ENCODE measurements around the gene TMEM119.
"Not testable (repeated sequence)": the region's sequence is repeated elsewhere in the genome, so short reads cannot be mapped to it uniquely, and the experiment has no call there.

The TMEM119 gene

DNA sequence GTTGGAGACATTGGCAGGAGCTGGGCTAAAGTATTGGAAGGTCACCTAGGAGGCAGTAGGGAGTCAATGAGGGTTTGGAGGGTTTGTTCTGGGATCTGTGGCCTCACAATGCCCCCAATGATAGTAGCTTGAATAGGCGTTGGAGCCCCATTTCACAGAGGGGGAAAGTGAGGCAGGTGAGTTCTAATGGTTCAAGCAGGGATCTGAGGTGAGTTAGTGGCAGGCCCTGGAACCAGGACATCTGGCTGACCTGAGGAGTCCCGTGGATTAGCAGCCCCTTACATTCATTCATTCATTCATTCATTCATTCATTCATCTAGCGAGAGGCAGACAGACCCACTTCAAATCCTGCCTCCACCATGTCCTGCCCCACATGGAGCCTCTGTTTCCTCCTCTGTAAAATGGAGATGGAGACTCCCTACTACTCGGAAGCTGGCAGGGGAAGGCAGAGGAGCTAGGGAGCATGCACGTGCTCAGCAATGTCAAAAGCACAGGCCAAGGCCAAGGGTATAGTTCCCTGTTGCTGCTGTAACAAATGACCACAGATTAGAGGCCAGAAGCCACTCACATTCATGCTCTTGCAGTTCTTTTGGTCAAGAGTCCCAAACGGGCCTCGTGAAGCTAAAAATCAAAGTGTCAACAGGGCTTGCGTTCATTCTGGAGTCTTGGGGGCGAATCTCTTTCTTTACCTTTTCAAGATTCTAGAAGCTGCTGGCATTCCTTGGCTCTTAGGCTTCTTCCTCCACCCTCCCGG, 2.2 kb upstream of the TMEM119 start:
- DNase-seq (ENCODE audit: low spot score) = no peak

DNA sequence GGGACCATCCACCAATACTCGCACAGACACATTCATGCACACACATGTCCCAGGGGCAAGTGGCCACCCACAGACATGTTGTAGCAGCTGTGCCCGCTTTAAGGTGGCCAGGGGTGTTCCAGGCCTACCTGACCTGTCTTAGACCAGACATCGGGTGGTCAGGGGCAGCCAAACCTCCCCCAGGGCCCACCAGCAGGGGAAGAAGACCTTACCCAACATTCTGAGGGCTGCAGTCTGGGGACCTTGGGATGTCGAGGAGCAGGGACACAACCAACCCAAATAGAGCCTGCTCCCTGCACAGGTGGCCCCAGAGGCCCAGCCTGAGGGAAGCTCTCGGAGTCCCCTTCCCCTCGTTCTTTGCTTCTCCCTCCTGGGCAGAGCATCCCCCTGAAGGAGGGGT, 1.7 kb upstream of the TMEM119 start:
- no peak for DNase-seq (ENCODE audit: low spot score)

DNA sequence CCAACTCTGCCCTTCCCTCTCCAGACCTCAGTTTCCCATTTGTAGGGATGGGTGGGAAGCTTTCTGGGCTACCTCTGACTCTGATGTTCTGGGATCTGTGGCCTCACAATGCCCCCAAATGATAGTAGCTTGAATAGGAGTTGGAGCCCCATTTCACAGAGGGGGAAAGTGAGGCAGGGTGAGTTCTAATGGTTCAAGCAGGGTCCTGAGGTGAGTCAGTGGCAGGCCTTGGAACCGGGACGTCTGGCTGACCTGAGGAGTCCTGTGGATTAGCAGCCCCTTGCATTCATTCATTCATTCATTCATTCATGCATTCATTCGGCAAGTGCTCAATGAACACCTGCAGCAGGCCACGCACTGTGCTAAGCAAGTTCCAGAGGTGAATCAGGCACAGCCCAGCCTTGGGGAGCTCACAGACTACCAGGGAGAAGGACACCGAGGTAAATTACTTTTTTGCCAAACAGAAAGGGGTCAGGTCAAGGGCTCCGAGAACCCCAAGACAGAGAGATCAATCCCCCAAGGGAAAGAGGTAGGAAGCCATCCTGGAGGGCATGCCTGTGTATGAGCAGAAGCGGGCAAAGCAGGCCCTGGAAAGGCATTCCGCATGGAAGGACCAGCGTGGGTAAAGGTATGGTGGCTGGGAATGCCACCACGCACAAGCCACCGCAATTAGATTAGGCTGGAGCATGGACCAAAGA, 818 bp upstream of the TMEM119 start:
- no peak for DNase-seq (ENCODE audit: low spot score)

DNA sequence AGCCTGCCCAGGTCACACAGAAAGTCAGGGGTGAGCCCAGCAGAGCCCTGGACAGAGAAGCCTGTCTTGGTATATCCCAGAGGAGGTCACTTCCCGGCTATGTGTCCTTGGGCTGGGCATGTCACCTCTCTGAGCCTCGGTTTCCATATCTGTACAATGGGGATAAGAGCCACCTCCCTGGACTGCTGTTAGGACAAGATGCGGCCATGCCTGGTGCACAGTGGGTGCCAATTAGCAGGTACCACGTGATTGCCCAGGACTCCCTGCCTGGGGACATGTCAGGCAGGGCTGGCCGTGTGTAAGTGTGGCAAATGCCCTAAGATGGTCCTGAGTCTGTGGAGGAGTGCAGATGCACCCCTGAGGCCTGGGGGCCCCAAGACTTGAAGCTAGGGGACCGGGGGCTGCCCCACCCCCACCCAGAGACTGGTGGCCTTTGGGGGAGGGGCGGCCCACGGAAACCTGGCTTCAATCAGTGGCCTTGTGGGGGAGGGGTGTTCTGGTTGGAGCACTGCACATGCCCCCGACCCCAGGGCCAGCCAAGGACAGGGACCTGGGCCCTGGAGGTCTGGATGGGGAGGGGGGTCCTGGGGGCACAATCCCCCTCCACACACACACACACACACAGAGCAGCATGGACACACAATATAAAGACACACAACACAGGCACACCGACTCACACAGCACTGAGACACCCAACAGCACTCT, 878 bp downstream of the TMEM119 start:
- DNase-seq (ENCODE audit: low spot score) = no peak

DNA sequence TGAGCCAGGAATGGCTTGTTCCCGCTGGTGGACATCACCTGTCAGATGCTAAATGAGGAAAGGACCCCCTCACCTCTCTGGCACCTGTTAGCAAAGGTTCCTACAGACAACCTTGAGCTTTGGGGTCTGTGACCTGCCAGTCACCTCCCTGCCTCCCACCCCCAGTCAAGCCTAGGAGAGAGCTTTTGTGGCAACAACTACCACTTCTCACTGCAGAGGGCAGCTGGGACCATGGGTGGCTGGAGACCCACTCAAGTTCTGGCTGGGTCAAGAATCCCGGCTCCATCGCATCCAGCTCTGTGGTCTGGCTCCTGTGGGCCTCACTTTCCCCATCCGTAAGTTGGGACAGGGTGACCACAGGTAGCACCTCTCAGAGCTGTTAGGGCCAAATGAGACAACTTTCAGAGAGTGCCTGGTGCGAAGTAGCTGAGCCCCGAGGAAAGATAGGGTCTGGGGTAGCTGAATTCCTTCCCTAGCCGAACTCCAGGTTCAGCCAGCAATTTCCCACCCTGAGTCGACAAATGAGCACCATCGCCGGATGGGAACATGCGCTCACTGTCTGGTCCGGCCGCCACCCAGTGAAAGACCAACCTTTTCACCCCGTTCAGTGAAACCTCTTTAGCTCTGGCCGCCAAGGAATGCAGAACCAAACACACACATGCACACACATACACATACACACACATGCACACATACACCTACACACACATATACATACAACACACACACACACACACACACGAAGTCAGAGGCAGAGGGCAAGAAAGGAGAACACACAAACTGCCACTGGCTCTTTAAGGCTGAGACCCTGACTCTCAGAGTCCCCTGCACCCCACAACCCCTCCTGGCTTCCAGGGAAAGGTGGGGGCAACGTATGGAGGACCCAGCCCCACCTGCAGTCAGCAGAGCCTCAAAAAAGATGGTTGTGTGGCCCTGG, 1.9 kb downstream of the TMEM119 start:
- no peak for DNase-seq (ENCODE audit: low spot score)

DNA sequence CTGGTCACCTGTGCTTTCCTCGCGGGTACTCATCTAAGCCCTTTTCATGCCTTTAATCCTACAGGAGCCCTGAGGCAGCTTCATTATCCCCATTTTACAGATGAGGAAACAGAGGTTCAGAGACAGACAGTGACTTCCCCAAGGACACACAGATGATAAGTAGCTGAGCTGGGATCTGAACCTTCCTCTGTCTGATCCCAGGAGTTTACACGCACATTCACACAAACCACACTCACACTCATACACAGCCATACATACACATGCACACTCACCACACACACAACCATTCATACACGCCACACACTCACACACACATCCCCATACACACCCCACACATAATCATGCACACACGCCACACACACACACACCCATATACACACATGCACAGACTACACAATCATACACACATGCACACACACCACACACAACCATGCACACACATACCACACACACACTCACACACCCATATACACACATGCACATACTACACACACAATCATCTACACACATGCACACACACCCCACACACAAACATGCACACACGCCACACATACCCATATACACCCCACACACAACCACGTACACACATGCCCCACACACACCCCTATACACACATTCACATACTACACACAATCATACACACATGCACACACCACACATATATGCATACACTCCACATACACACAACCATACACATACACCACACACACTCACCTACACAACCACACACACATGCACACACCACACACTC, 2.7 kb downstream of the TMEM119 start:
- no peak for DNase-seq (ENCODE audit: low spot score)

DNA sequence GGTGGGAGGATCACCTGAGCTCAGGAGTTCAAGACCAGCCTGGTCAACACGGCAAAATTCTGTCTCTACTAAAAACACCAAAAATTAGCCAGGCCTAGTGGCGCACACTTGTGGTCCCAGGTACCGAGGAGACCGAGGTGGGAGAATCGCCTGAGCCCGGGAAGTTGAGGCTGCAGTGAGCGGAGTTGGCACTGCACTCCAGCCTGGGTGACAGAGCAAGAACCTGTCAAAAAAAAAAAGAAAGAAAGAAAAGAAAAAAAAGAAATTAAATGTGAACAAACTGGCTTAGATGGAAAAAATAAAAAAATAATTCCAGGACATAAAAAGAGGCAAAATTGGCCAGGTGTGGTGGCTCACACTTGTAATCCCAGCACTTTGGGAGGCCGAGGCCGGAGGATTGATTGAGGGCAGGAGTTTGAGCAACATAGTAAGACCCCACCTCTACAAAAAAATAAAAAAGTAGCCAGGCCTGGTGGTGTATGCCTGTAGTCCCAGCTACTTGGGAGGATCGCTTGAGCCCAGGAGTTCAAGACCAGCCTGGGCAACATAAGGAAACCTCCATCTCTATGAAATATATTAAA, 3.5 kb downstream of the TMEM119 start:
- DNase-seq (ENCODE audit: low spot score) = no peak

DNA sequence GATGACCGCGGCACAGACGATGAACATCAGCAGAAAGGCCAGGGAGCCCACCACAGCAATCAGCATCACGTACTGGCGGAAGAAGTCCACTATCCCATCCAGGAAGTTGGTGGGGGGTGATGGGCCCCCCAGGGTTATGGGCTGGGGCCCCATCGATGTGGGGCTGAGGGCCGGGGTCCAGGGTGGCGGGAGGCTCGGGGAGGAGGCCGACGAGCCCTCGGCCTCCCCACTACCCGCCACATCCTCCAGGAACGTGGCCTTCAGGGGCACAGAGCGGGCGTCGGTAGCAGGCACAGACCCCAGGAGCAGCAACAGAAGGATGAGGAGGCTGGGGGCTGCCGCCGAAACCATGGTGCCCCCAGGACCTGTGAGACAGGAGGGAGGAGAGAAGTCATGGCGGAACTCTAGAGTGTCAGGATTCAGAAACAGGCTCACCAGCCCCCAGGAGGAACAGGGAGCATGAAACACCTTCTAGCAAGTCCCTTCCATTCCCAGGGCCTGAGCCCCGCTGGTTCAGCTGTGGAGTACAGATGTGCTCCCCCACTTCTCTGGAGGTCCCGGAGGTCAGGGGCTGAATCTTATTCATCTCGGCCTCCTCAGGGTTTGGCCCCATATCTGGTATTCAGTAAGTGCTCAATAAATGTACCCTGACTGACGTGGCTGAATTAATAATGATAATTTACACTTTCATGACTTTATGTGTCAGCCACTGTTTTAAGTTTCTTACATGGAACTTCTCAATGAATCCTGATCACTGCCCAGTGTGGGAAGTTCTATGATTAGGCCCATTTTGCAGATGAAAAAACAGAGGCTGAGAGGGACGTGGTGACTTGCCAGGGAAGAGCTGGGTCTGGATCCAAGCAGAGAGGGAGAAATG, 5.6 kb downstream of the TMEM119 start:
- DNase-seq (ENCODE audit: low spot score) = no peak

DNA sequence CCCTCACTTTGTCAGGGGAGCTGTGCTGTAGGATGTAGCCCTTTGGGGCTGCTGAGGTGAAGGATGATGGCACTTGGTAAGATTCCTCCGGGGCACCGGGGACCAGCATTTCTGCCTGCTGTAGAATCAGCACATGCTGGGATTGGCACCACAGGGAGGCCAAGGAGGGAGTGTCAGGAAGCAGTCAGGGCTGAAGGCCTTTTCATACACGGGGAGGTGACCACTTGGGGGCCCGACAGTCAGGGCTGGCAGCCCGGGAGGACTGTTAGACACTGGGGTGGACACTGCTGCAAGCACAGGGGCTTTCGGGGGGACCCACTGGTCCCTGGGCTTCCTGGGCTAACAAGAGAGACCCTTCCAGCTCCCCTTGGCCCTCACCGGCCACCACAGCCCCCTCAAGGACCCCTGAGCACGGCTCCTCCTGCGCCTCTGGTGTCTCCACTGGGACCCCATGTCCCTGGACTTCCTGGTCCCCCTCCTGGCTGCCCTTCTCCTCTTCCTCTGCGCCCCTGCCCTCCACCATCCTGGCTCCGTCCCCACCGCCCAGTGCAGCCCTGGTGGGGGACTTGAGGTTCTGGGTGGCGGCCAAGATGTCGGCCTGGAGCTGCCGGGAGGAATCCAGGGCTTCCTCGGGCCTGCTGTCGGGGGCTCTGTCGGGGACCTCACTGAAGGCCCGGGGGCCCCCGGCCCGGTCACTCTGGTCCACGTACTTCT, 6.5 kb downstream of the TMEM119 start:
- no peak for DNase-seq (ENCODE audit: low spot score)

DNA sequence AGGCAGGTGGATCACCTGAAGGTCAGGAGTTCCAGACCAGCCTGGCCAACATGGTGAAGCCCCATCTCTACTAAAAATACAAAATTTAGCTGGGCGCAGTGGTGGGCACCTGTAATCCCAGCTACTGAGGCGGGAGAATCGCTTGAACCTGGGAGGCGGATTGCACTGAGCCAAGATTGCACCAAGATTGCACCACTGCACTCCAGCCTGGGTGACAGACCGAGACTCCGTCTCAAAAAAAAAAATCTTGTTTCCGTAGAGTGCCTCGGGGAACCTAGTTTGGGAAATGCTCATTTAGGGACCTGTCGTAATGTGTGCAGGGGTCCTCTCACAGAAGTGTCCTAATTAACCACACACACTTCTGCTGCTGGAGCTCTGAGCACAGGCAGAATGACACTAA, 7.4 kb downstream of the TMEM119 start:
- DNase-seq (ENCODE audit: low spot score) = not testable (repeated sequence)

DNA sequence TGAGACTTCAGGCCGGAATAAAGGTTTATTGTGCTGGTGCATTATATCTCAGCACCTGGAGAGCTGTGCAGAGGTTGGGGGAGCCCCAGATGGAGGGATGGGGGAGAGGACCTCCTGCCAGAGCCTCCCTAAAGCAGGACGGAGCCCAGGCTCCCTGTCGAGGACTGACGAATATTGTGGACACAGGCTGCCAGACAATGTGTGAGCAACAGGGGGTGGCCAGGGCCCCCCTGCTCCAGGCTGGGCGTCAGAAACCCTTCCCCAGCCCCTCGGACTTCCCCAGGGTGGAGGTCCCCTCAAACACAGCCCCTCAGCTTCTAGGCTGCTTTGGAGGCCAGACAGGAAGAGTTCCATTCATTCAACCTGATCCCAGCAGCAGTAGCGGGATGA, 8.0 kb downstream of the TMEM119 start:
- no peak for DNase-seq (ENCODE audit: low spot score)

DNA sequence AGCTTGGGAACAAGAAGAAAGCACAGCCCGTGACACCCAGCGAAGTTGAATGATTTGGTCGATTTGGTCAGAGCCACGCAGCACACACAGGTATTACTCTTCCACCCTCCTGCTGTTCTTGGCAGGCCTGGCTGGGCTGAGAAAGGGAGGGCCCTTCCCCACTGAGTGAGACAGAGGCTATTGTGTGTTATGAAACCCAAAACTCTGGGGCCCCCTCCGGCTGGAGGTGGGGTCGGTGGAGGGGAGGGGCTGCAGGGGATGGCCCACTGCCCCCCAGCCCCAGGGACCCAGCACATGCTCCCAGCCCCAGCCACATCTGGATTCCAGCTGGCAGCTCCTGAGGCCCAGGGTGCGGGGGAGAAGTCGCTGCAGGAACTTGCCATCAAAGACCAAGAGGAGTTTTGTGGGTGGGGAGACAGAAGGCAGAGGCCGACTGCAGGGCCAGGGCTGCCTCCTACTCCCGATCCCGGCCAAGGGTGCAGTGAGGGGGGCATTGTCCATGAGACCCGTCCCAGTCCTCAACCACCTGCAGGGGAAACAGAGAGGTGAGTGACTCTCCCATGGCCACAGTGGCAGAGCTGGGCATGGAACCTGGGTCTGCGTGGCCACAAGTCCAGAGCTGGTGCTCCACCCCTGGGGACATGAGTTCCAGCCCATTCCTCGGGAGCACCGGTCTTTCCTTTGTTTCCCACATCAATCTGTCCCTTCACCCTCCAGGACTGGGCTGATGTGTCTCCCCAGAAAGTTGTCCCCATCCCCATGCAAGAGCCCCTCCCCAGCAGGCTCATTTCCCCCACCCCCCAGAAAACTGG, 8.7 kb downstream of the TMEM119 start:
- no peak for DNase-seq (ENCODE audit: low spot score)

DNA sequence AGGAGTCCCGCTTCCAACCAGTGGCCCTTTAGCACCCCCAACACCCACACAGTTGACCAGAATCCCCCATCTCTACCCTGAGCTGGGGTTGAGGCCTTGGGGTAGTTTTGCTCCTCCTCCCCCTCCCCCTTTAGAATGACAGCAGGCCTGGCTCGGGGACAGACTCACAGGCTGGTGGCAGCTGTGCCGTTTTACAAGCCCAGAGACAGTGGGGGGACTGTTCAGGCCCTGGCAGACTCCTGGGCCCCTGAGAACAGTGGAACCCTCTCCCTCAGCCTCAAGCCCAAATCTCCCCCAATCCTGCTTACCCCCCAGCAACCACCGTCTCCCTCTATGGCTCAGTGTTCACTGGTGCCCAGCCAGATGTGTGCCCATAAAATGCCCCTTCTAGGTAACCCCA, 10.1 kb downstream of the TMEM119 start:
- DNase-seq (ENCODE audit: low spot score) = peak; percentile 70

DNA sequence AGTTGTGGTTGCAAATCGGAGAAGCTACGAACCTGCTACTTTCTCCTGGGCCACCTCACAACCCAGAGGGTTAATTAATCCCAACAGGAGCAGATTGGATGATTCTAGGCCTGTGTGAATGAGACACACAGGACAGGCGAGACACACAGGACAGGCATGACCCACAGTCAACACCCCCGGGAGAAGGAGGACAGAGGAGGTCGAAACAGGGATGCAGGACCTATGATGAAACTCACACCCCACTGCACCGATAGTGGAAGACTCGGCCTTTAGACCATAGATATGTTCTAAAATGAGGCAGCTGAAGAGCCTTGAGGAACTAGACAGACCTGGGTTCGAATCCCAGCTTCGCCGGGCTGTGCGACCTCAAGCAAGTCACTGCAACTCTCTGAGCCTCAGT, 11.6 kb downstream of the TMEM119 start:
- no peak for DNase-seq (ENCODE audit: low spot score)

DNA sequence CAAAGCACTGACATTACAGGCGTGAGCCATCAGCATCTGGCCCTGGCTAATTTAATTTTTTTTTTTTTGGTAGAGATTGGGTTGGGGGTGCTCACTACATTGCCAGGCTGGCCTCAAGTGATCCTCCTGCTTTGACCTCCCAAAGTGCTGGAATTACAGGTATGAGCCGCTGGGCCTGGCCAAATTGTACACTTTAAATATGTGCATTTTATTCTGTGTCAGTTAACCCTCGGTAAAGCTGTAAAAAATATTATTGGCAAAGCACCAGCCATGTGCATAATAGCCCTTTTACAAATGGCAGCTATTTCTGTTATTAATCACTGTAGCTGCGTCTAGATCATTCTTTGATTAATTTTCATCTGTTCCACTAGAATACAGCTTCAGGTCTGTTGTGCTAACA, 12.0 kb downstream of the TMEM119 start:
- no peak for DNase-seq (ENCODE audit: low spot score)

DNA sequence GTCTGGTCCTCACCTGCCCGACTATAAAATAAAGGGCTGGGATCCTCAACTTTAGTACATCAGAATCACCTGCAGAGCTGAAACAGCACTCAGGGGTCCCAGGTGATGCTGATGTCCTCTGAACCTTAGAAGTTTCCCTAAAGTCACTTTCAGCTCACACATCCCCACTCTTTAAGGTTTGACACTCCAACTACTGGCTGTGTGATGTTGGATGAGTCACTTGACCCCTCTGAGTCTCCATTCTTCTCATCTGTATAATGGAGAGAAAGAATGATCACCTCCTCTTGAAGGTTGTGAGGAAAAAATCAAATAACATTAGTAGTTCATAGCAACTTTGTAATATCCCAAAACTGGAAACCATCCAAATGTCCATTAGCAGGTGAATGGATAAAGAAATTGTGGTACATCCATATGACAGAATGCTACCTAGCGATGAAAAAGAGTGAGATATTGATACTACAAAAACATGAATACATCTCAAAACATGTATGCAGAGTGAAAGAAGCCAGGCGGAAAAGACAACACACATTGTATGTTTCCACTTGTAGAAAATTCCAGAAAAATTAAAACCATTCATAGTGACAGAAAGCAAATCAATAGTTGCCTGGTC, 13.3 kb downstream of the TMEM119 start:
- DNase-seq (ENCODE audit: low spot score) = no peak

DNA sequence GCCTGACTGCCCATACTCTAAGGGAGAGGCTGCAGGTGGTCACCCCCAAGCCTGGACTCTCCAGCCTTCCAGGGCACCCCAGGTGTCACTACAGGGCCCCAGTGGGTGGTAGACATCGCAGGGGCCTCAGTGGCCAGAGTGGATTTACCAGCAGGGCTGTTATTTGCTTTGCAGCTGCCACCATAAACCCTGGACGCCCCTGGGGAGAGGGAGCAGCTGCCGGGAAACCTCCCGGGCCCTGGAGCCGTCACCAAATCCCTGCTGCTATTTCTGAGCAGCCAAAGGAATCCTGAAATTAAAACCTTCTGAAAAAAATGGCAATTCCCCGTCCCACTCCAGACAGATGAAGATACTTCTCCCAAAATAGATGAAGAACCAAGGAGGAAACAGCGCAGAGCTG, 13.9 kb downstream of the TMEM119 start:
- no peak for DNase-seq (ENCODE audit: low spot score)
